Upper lobe of left lung (tissue), 6 donors: ENCODE data around the gene ZNF618. TPM values are rescaled to one million over a fixed set of nuclear protein-coding genes. Genes with fewer than 3 reads are reported as not detected.
"Not testable (repeated sequence)": the region's sequence is repeated elsewhere in the genome, so short reads cannot be mapped to it uniquely, and the experiment has no call there.

Source experiments
- ATAC-seq, 2 donors: fragments of 200-7000 bp; cut with Tn5 transposase; one replicate each; pipeline ENCODE4 v1.9.1; 2022; ENCODE audit warnings: mild to moderate bottlenecking in 2 of 2, moderate library complexity in 2 of 2; ENCODE audit not compliant: low FRiP score in 2 of 2
- DNase-seq, 2 donors: peaks; one replicate each; pipeline ENCODE4 v3.0.0-alpha.2; 2019 to 2020
- H3K27ac ChIP-seq, 4 donors: fragments of 200-600 bp; sonication (generic); one replicate each; pipeline ENCODE4 v1.5.1; 2016 to 2019
- H3K27me3 ChIP-seq, 4 donors: fragments of 200-600 bp; sonication (generic); one replicate each; pipeline ENCODE4 v1.5.1; 2017 to 2019
- H3K36me3 ChIP-seq, 4 donors: fragments of 200-600 bp; sonication (generic); one replicate each; pipeline ENCODE4 v1.5.1; 2016 to 2019
- H3K4me1 ChIP-seq, 4 donors: fragments of 200-600 bp; sonication (generic); one replicate each; pipeline ENCODE4 v1.5.1; 2018 to 2019
- H3K4me3 ChIP-seq, 4 donors: fragments of 200-600 bp; sonication (generic); one replicate each; pipeline ENCODE4 v1.5.1; 2017 to 2019; ENCODE audit warnings: mild to moderate bottlenecking in 2 of 4, moderate library complexity in 1 of 4
- H3K9me3 ChIP-seq, 4 donors: fragments of 200-600 bp; sonication (generic); one replicate each; pipeline ENCODE4 v1.5.1; 2018 to 2019
- CTCF ChIP-seq, 6 experiments: fragments of 450-650 bp in 4 of 6; fragments of 200-600 bp in 2 of 6; sonication (generic) in 2 of 6; IDR thresholded peaks; one replicate each; pipeline ENCODE4 v1.5.1; 2016 to 2019; ENCODE audit warnings: antibody characterized with exemption in 6 of 6
- EP300 ChIP-seq, 4 donors: sonication (generic); formaldehyde crosslinking; IDR thresholded peaks; one replicate each; pipeline ENCODE4 v1.5.1; 2017; ENCODE audit warnings: antibody characterized with exemption in 4 of 4, control low read depth in 2 of 4
- POLR2A ChIP-seq, 4 donors: fragments of 450-650 bp; IDR thresholded peaks; one replicate each; pipeline ENCODE4 v1.5.1; 2016 to 2017; ENCODE audit warnings: antibody characterized with exemption in 4 of 4, mild to moderate bottlenecking in 2 of 4
- POLR2AphosphoS5 ChIP-seq, 2 donors: sonication (generic); formaldehyde crosslinking; IDR thresholded peaks; one replicate each; pipeline ENCODE4 v1.5.1; 2017; ENCODE audit warnings: antibody characterized with exemption in 2 of 2
- WGBS, 2 donors: methylation state at CpG; one replicate each; pipeline ENCODE4 v1.1.5; 2017 to 2018; 5-methylcytosine and 5-hydroxymethylcytosine counted together
- total RNA-seq, 6 donors: library from RNA; depleted of rRNA in 4 of 6; stranded (reverse); fragments of >200 nt in 4 of 6; gene quantifications; one replicate each; pipeline versions ENCODE4 v1.1.0 to v1.2.1, GENCODE V29; 2016 to 2021
- donor health status: DM: no; HTN: no; CAD: no; lungs with moderate emphysema.
- donor health status: DM: no; HTN: yes; CAD: no; lungs with severe emphysema.

ZNF618 gene
- total RNA-seq, 6 donors from 2014 or later: 3.2 to 11.6 (median 9.1) TPM

- peaks cover 40 to 48% (median 42%) of the 10 kb centered on the region in 4 donors for H3K4me1 ChIP-seq
- H3K4me3 ChIP-seq: no peak overlapping the region
- no peaks in the 10 kb centered on the region for H3K27me3 ChIP-seq
- H3K36me3 ChIP-seq: peaks cover 0 to 2% (median under 1%) of the 10 kb centered on the region in 4 donors
- ATAC-seq: peak; percentile 55 to 82
- H3K9me3 ChIP-seq: no peaks in the 10 kb centered on the region
- WGBS, 2 donors: 17 to 21% methylated on average over 10 to 14 of the region's 14 CpGs
- peak in 1 of 2 donors; percentile 91 for DNase-seq
- H3K27ac ChIP-seq: peak overlapping the region in 1 of 4 donors; percentile 25
- TF ChIP-seq EP300 (IDR thresholded peaks at IDR 0.05): peak in 1 of 4 donors; percentile 70
- TF ChIP-seq POLR2A (IDR thresholded peaks at IDR 0.05): no peak
- TF ChIP-seq POLR2AphosphoS5 (IDR thresholded peaks at IDR 0.05): peak; percentile 57 to 78
- no peak for TF ChIP-seq CTCF (IDR thresholded peaks at IDR 0.05)
Measured at GRCh38 chr9:113993838-113994540, 117.9 kb downstream of the ZNF618 start.

GRCh38 chr9:113995401-113995800 is 119.3 kb downstream of the ZNF618 start:
- H3K9me3 ChIP-seq: no peaks in the 10 kb centered on the region
- TF ChIP-seq EP300 (IDR thresholded peaks at IDR 0.05) (no peak), POLR2A (IDR thresholded peaks at IDR 0.05) (no peak), POLR2AphosphoS5 (IDR thresholded peaks at IDR 0.05) (no peak), CTCF (IDR thresholded peaks at IDR 0.05) (no peak)
- H3K27me3 ChIP-seq: no peaks in the 10 kb centered on the region
- H3K27ac ChIP-seq: no peak overlapping the region
- ATAC-seq: no peak
- H3K36me3 ChIP-seq: no peaks in the 10 kb centered on the region
- DNase-seq: no peak
- WGBS, 2 donors: 67 to 74% methylated on average over 4 of the region's 4 CpGs
- no peak overlapping the region for H3K4me3 ChIP-seq
- H3K4me1 ChIP-seq: peaks cover 36 to 53% (median 42%) of the 10 kb centered on the region in 4 donors

- TF ChIP-seq POLR2AphosphoS5 (IDR thresholded peaks at IDR 0.05) (no peak), CTCF (IDR thresholded peaks at IDR 0.05) (no peak), EP300 (IDR thresholded peaks at IDR 0.05) (no peak), POLR2A (IDR thresholded peaks at IDR 0.05) (no peak)
- WGBS, 2 donors: 60 to 61% methylated on average over 3 of the region's 3 CpGs
- no peaks in the 10 kb centered on the region for H3K27me3 ChIP-seq
- H3K27ac ChIP-seq: no peak overlapping the region
- DNase-seq (peak in 1 of 2 donors; percentile 19), ATAC-seq (no peak)
- H3K4me3 ChIP-seq: no peak overlapping the region
- no peaks in the 10 kb centered on the region for H3K9me3 ChIP-seq
- H3K4me1 ChIP-seq: peaks cover 36 to 51% (median 38%) of the 10 kb centered on the region in 4 donors
- H3K36me3 ChIP-seq: no peaks in the 10 kb centered on the region
Measured at GRCh38 chr9:113995963-113996362, 119.9 kb downstream of the ZNF618 start.

GRCh38 chr9:113996531-113997001 is 120.5 kb downstream of the ZNF618 start:
- 93 to 95% methylated on average over 5 to 6 of the region's 6 CpGs for WGBS, 2 donors
- ATAC-seq: no peak
- H3K27me3 ChIP-seq: no peaks in the 10 kb centered on the region
- H3K4me3 ChIP-seq: no peak overlapping the region
- H3K27ac ChIP-seq: no peak overlapping the region
- TF ChIP-seq POLR2A (IDR thresholded peaks at IDR 0.05) (no peak), EP300 (IDR thresholded peaks at IDR 0.05) (no peak), CTCF (IDR thresholded peaks at IDR 0.05) (no peak), POLR2AphosphoS5 (IDR thresholded peaks at IDR 0.05) (no peak)
- no peaks in the 10 kb centered on the region for H3K36me3 ChIP-seq
- no peaks in the 10 kb centered on the region for H3K9me3 ChIP-seq
- peak in 1 of 2 donors; percentile 16 for DNase-seq
- peaks cover 30 to 45% (median 33%) of the 10 kb centered on the region in 4 donors for H3K4me1 ChIP-seq

- DNase-seq: peak in 1 of 2 donors; percentile 3
- H3K4me1 ChIP-seq: peaks cover 25 to 40% (median 28%) of the 10 kb centered on the region in 4 donors
- H3K27me3 ChIP-seq, H3K36me3 ChIP-seq, H3K4me3 ChIP-seq, H3K27ac ChIP-seq, ATAC-seq, H3K9me3 ChIP-seq: not testable (repeated sequence)
- 82 to 96% methylated on average over 3 of the region's 3 CpGs for WGBS, 2 donors
Measured at GRCh38 chr9:113997064-113997463, 121.0 kb downstream of the ZNF618 start.
